GM10266 (cell line): ENCODE measurements around the gene ASCC2.

ENCODE experiments used
- DNase-seq: peaks from one replicate; pipeline ENCODE4 v3.0.0; 2012; ENCODE audit errors: extremely low spot score
- TF ChIP-seq, protein P1 (sequence below): IDR thresholded peaks from 2 replicates; pipeline ENCODE4 v1.5.1; 2012; ENCODE audit warnings: mild to moderate bottlenecking, low read depth; ENCODE audit not compliant: control insufficient read depth, insufficient read depth; ENCODE audit errors: missing control alignments

ASCC2 gene

GRCh38 chr22:29882716-29883044 is 44.6 kb upstream of the ASCC2 start:
- no peak for DNase-seq
- TF ChIP-seq, protein P1, sequence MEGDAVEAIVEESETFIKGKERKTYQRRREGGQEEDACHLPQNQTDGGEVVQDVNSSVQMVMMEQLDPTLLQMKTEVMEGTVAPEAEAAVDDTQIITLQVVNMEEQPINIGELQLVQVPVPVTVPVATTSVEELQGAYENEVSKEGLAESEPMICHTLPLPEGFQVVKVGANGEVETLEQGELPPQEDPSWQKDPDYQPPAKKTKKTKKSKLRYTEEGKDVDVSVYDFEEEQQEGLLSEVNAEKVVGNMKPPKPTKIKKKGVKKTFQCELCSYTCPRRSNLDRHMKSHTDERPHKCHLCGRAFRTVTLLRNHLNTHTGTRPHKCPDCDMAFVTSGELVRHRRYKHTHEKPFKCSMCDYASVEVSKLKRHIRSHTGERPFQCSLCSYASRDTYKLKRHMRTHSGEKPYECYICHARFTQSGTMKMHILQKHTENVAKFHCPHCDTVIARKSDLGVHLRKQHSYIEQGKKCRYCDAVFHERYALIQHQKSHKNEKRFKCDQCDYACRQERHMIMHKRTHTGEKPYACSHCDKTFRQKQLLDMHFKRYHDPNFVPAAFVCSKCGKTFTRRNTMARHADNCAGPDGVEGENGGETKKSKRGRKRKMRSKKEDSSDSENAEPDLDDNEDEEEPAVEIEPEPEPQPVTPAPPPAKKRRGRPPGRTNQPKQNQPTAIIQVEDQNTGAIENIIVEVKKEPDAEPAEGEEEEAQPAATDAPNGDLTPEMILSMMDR, result no peak

- peak; percentile 27 for DNase-seq
- TF ChIP-seq, protein P1, result no peak
Measured at GRCh38 chr22:29879753-29880152, 41.7 kb upstream of the ASCC2 start.

- DNase-seq, result no peak
- TF ChIP-seq, protein P1, result no peak
Measured at GRCh38 chr22:29877620-29878019, 39.5 kb upstream of the ASCC2 start.

GRCh38 chr22:29873943-29874342 is 35.9 kb upstream of the ASCC2 start:
- TF ChIP-seq, protein P1, result no peak
- DNase-seq, result no peak

DNA sequence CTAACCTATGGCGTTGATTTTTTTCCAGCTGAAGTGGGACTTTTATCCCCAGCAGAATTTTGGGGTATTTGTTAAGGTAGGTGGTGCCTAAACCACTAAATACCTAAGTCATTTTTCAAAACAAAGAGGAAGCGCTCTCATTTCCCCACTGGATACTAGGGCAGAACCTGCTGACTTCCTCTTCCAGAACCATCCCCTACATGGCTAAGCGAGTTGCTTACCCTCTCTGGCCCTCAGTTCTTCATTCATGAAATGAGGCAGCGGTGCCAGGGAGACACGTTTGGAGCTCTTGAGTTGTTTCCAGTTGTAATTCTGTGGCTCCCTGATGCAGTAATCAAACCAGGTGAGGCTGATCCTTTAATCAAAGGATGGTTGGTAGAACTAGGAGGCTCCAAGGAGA is 34.9 kb upstream of the ASCC2 start:
- TF ChIP-seq, protein P1, result no peak
- DNase-seq, result no peak

- DNase-seq, result no peak
- TF ChIP-seq, protein P1, result no peak
Measured at GRCh38 chr22:29872144-29872893, 34.2 kb upstream of the ASCC2 start.

DNA sequence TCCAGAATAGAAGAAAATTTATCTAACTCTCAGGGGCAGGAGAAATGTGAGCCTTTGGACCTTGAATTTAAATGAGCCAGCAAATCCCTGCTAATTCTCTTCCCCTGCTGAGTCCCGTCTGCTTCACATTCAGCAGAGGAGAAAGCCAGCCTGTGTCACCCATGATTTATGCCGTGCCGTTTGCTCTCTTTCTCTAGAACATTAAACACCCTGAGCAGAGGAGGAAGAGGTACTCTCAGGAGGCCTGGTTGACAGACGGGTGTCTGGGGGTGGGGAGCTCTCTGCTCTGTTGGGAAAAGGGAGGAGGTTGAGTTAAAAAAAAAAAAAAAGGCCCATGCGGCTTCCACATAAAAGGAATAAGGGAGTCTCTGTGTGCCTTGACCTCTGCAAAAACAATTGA is 33.6 kb upstream of the ASCC2 start:
- DNase-seq, result no peak
- TF ChIP-seq, protein P1, result no peak
